Measurements from ENCODE around the gene CCDC39.

CCDC39 gene

DNA sequence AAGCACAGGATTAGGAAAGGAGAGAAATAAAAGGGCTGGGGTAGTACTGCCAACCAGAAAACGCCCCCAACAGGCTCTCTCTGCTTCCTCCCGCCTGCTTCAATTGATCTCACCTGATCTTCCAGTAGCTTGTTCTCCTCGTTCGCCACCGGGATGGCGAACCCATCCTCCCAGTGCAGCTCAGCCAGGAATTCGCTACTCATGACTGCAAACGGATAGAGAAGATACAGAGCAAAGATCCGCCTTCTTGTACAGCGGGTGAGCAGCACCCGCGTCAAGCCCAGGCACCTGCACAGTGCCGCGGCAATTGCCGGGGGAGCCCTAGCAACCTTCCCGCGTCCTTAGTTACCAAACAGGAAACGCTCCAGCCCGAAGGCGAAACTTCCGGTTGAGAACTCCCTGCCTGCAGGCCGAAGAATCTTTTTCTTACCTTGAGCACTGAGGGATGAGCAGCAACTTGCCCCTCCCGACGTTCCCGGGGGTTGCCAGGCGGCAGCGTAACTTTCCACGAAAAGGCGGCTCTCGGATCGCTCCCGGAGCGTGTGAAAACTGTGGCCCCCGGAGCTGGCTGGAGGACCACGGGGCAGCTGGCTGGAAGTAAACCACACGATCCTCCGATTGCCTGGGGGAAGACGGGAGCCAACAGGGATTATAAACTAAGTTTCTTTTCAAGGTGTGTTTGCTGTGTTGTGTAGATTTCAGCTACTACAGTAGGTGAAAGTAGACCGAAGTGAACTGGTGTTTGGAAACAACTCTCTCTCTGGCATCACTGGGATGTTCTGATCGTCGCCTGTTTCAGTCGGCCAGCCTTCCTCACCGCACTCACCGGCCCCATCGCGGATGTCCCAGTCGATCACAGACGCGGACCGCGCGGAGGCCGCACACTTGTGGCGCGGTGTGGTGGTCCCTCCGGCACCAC is at the start of gene CCDC39:
Gene CCDC39, minus strand, starts transcription at position 312 of the 919 bp plus-strand sequence. Its CDS starts 109 bp downstream, at position 203.
- peak; percentile 61 for DNase-seq

DNA sequence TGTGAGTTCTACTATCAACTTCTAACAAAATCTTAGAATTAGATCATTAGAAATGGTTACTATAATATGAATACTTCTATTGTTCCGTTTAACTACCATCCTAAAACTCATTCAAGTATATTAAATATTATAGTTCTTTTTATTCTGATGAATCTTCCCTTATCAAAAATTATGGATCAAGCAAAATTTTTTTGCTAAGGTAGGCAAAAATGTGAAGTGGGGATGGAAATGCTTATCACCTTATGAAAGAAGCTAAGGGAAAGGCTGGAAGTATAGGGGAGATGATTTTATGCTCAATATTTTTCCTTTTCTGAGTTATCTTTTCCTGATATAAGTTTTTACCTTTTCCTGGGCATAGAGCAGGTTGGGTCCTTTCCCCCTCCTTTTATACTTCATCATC is 40.7 kb upstream of the CCDC39 start:
- DNase-seq: no peak

DNA sequence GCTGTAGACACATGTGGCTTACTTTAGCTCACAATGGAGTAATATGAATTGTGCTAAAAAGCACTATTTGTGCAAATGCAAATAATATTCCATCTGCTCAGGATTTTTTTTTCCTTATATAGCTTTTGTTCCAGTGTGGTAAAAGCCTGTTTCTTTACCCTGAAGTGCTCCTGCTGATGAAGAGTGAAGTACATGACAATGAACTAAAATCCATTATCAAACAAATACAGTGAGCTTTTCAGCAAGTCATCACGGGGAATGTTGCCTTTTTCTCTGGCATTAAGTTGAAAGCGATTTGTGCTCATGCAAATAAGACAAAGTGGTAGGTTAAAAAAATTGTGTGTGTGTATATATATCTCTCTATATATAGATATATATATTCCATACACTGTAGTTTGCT is 28.6 kb upstream of the CCDC39 start:
- DNase-seq: no peak

DNA sequence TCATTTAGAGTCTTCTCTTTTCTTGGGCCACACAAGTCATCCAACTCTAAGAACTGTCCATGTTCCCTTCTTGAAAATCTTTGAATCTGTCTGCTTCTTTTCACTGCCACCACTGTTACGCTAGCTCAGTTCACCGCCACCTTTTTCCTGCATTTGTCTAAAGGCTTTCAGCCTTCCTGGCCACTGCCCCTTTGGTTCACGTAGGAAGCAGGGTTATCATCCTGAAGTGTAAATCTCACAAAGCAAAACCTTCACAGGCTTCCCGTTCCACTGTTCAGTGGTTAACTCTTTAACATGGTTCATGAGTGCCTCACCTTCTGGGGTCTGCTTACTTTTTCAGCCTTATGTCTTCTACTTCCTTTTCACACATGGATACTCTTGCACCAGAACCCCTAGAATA is 26.3 kb upstream of the CCDC39 start:
- no peak for DNase-seq

DNA sequence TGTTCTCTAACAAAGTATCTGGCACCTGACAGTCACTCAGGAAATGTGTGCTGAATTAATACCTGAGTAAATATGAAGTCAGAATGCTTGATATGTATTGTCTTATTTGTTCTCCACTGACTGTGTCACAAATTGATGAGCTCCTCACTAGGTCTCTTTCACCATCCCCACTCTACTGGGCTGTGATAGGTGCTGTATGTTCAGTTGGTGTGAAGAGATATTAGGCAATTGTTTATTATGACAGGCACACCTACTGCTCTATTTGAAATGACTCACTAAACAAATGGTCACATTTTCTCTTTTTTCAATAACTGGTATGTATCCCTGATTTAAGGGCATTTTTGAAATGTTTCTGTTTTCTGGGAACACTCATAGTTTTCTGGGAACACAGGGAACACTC is 25.2 kb upstream of the CCDC39 start:
- DNase-seq: no peak

DNA sequence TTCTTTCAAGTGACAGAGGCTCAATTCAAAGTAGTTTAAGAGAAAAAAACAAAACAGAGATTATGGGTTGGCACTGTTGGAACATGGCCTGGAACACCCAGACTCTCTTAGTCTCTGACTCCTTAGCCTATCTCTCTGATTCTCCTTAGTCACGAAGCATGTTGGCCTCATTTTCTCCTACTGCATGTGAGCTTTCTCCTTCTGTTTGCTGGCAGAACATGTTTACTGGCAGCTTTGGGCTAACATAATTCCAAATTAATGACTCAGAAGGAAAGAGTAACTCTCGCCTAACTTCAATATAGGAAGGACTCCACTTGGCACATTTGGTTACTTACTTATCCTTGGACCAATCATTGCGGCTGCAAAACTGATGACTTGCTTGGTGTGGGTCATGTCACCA is 21.7 kb upstream of the CCDC39 start:
- no peak for DNase-seq

DNA sequence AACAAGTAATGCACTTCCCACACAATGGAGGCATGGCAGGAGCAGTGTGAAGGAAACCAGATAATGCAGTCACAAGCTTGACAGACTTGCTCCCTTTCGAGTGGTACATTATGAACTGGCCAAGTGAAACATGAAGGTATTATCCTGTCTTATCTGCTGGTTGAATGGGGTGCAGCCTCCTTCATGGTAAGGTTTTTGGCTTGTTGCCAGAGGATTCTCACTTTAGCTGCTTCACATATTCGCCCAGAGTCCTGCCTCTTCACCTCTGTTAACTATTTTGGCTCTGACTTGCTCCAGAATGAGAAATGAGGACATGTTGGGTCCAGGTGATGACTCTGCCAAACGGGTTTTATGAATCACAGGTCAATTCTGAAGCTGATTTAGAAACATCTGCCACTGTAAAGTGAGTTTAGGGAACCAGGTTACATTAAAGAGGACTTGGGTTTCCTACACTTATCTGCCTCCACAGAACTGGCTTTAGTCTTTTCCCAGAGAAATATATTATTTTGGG is 19.5 kb upstream of the CCDC39 start:
- DNase-seq: no peak

DNA sequence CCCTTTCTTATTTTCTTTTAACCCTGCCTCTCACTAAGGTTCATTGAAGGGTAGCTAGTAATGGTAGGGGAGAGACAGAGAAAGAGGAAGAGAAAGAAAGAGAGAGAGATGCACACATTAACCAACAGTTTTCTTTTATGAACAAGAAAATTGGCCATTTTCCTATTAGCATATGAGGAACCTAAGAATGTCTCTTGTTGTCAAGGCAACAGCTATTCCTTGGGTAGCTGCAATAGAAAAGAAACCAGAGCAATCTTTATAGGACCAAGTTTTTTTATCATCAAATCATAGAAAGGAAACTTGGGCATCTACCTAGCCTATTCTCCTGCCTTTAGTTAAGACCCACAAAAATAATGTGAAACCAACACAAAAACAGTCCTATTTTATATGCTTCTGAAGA is 15.0 kb upstream of the CCDC39 start:
- DNase-seq: no peak

DNA sequence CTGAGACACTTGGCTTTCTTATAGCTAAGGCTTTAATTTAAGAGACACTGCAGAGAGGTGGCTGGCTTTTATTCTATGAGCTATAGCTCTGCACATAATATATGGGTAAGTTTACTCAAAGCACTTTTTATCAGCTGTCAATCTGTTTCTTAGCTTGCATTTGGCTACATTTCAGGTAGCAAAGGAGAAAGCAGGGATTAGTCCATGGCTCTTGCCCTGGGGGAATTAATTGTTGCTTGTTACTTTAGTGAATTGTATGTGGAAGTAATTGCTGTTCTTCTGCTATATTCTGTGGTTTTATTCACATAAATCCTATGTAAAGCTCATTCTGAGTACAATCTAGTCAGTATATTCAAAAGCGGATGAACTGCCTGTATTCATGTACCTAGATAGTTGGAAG is 14.4 kb upstream of the CCDC39 start:
- no peak for DNase-seq

DNA sequence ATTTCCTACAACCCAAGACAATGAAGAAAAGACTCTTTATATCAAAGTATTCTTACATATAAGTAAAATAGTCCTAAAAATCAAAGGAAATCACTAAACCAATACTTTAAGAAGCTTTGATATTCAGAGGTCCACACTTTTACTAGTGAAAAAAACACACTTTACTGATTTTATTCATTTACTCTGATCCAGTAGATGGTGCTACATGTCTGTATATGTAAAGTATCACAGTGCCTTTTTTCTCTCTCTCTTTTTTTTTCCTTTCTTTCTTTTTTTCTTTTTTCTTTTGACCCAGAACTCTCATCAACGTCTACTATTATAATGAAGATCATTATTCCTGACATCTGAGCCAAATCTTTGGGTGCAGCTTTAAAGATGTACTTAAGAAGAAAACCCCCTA is 10.8 kb upstream of the CCDC39 start:
- no peak for DNase-seq

DNA sequence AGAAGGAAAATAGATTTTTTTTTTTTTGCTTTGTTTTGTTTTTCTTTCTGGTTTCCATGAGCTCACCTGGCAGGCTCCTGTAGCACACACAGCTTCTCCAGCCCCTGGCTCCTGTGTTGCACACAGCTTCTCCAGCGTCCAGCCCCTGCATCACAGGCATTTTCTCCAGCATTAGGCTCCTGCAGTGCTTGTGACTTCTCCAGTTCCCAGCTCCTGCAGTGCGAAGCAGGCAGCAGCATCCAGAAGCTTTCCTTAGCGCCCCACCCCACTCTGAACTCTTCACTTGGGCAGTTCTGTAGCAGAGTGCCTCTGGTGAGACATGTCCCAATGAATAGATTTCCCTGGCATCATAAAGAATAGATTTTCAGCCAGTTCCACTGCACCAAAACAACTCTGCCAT is 5.5 kb upstream of the CCDC39 start:
- DNase-seq: no peak

DNA sequence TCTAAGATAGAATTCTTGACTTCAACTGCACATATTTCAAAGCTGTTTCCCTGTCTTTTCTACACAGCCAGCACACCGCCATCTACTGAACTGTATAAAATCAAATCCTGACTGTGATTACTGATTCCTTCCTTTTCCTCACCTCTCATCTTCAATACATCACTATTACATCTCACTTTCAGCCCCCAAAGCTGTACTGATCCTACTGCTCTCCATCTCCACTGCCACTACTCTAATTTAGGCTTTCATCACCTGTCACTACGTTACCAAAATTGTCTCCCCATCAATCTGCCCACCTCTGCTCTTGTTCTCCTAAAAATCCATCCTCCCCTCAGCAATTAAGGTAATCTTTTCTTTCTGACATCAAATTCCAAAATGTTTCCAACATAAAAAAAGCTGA is 4.5 kb upstream of the CCDC39 start:
- DNase-seq: no peak

DNA sequence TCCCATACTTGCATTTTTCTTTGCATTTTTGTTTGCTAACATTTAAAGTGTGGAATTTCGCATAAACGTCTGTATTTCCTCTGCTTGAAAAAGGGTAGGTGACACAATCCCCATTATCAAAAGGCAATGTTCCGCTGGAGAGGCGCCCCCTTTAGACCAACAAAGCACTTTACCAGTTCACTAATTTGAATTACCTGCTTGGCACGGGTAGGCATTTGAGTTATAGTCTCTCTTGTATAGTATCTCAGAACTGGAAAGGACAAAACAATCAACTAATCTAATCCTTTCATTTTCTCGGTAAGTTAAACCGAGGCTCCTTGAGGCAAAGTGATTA is 775 bp upstream of the CCDC39 start:
- no peak for DNase-seq

DNA sequence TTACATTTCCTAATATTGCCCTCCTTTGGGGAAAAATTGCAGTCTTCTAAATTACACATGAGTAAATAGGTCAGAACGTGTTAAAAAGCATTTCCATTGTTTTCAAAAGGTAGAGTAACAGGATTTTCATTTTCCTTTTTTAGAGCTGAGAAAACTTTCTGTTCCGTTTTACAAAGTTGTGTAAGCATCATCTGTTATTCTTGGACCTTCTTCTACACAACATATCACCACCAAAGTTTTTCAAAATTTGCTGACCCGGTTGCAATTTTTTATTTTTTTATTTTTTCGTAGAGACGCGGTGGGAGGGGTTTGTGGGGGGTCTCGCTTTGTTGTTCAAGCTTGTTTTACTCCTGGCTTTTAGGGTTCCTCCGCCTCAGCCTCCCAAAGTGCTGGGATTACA is 1.1 kb downstream of the CCDC39 start:
- no peak for DNase-seq

DNA sequence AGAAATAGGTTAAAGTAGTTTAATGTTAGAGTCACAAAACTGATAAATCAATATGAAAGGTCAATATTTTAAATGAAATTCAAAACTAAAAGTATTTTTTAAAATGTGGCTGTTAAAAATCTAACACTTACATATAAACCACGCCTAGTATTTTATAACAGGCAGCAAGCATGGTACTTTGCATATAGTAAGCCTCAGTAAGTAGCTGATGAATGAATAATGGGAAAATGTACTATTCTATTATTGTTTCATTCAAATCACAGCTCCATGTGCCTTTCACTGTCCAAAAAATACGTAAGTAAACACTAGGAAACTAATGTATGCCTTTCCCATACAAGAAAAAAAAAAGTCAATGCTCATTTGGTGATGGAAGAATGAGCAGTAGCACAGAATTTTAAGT is 17.8 kb downstream of the CCDC39 start:
- no peak for DNase-seq

DNA sequence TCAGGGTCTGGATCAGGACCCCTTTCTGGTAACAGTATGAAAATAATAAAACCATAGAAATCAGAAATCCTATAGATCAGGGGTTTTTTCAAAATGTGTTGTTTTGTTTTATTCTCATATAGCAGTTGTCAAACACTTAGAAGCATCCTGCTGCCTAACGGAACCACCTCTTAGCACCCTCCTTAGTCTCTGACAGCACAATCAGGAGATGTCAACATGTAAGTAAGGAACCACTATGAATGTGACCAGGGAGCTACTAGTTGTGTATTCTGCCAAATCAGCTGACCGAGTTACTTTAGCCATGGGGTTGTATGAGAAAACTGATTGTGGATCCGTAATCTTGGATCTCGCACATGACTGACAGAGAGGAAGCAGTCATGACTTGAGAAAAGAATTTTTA is 22.2 kb downstream of the CCDC39 start:
- DNase-seq: no peak

DNA sequence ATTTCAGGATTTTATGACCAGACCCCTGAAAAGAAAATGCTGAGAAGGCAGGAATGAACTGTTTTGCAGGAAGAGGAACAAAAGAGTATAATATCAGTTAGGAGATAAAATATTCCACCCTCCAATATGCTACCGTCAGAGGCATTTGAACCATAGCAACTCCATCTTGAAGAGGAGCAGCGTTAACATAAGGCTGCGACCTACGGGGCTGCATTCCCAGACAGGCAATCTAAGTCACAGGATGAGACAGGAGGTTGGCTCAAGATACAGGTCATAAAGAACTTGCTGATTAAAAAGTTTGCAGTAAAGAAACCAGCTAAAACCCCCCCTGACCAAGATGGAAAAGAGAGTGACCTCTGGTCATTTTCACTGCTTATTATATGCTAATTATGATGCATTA is 22.9 kb downstream of the CCDC39 start:
- no peak for DNase-seq

DNA sequence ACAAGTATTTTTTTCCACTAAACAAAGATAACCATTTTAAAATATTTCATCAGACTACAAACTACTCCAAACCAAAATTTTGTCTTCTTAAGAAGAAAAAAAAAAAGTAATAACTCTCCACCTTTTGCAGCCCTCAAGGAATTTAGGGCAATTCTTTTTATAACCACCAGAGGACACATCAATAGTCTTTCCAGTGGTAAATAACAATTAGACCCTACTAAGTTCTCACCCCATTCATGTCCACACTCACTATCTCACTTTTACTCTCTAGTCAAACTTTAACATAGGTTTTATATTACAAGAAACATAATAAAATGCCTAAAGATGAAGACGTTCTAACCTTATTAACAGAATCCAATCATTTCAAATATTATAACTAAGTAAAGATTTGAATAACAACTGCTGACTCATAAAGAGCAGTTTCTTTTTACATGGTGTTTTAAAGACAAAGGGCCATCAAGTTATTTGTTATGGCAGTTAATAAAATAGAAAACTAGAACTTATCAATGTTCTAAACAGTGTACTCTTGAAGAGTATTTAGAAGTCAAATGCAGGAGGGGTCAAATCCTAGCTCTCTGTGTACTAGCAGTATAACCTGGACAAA is 33.0 kb downstream of the CCDC39 start:
- DNase-seq: no peak

DNA sequence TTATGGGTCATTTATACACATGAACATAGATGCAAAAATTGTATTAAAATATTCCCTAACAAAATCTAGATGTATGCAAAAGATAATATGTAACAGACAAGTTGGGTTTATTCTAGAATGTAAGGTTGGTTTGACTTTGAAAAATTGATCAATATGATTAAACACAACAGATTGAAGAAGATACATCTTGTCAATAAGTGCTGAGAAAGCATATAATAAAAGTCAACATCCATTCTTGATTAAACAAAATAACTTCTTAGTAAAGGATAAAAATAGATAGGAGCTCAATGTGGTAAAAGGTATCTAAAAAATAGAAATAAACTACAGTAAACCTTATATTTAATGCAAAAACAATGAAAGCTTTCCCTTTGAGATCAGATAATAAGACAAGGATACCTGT is 38.3 kb downstream of the CCDC39 start:
- no peak for DNase-seq

DNA sequence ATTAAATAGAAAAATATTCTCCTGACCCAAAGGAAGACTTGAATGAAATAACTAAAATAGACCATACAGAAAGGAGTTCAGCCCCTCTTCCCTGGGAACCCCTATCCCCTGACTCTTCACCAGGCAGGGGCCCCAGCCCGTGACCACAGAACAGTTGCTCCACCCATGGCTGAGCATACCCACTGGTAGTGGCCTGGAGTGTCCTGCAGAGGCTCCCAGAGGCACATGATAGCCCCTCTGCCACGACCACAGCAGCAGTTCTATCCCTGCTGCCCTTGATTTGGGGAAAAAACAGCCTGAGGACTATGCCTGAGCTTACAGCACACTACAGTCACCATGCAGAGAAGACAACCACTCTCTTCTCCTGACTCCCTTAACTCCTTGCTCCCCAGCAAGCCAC is 45.6 kb downstream of the CCDC39 start:
- DNase-seq: no peak

DNA sequence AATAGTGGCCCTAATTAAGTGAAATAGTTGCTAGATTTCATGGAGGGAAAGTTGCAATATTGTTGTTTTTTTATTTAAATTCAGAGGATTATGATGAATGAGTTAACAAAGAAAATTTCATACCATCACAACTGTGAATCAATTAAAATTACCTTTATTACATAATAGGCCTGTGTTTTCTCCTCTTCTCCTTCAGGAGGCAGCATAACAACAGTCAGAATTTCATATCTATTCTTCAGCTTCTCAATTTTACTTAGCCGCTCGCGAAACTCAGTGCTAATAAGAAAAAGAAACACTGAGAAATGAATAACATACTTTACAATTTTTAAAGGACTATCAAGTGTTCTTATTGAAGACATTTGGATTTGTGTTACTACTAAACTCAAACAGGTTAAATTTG is 48.0 kb downstream of the CCDC39 start:
- DNase-seq: no peak

DNA sequence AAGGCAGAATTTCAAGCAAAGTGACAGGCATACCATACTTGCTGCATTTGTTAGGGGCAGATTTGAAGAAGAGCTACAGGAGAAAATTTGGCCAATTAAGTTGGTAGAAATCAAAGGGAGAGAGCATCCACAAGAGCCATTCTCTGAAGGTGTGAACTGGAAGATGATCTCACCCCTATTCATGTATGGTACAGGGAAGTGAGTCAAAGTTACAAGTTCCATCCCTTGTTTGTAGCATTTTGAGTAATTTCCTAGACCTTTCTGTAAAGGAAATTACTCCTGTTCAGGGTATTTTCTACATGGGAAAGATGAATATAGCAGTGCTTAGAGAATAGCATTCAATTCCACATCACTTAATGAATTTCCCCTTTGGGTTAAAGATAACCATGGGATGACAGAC is 48.9 kb downstream of the CCDC39 start:
- no peak for DNase-seq

DNA sequence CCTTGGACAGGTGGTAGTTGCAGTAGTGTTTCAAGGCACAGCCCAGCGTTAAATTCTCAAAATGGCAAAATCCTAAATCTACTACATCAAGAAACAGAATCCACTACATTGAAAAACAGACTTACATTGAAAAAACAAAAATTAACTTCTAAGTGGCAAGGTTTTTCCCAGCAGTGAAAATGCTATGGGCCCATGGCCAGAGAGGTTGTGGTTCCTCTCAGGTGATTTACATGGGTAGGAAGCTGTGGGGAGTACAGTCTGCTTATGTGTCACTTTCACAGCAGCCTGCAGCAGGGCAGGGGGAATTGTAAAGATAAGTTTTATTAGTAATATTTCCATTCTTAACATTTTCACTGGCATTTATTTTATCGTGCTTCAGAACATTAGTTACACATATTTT is 52.4 kb downstream of the CCDC39 start:
- DNase-seq: no peak

DNA sequence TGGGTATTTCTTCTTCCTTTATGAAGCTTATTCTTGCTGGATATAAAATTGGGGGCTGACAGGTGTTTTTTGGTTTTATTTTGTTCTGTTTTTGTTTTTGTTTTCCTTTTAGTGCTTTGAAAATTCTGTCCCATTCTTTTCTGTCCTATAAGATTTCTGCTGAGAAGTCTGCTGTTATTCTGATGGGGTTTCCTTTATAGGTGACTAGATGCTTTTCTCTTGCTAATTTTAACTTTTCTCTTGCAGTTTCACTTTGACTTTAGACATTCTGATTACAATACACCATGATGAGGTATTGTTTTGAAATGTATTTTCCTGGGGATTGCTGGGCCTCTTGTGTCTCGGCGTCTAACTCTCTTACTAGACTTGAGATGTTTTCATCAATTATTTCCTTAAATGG is 54.6 kb downstream of the CCDC39 start:
- DNase-seq: no peak

DNA sequence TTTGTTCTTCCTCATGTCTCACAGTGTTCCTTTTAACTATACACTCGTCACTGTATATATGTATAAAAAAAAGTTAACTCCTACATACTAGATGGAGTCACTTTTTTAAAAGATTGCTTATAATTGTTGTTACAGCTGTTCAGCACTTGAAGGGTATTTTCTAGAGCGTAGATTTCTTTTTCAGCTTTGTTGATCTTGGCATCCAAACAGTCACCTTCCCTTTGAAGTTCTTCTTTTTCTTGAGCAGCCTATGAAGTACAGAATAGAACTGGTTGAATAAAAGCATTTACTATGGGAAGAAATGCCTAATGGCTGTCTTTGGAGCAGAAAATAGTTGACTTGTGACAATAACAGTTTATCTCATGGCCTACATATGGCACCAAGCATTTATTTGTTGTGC is 59.6 kb downstream of the CCDC39 start:
- DNase-seq: no peak

Measured in femur (tissue), 1 donor.